Activated T-helper 1 cell treated with Interleukin-2 at 50 U/mL for 16 hours (primary cell): Measurements from ENCODE around the gene TFDP2.
"Not testable (repeated sequence)": the region's sequence is repeated elsewhere in the genome, so short reads cannot be mapped to it uniquely, and the experiment has no call there.

Experiments used
- DNase-seq: peaks from one replicate; pipeline ENCODE4 v3.0.0-alpha.2; 2020; ENCODE audit warnings: low read depth

The TFDP2 gene

GRCh38 chr3:142148792-142149672, at the start of gene TFDP2:
Gene TFDP2 (minus strand): TSS chr3:142149544. CDS start chr3:142101749, 47,795 bp downstream.
- peak; percentile 75 for DNase-seq

- no peak for DNase-seq
These were observed 39.5 kb upstream of the TFDP2 start for GRCh38 chr3:142188846-142189245.

GRCh38 chr3:142180761-142181362, 31.5 kb upstream of the TFDP2 start:
- DNase-seq = no peak

GRCh38 chr3:142175478-142175877, 26.1 kb upstream of the TFDP2 start:
- no peak for DNase-seq

GRCh38 chr3:142174559-142174958, 25.2 kb upstream of the TFDP2 start:
- DNase-seq = no peak

- DNase-seq = no peak
These were observed 19.2 kb upstream of the TFDP2 start for GRCh38 chr3:142168514-142168913.

GRCh38 chr3:142165194-142165593, 15.8 kb upstream of the TFDP2 start:
- DNase-seq = no peak

- DNase-seq = no peak
These were observed 9.9 kb upstream of the TFDP2 start for GRCh38 chr3:142159083-142159740.

- no peak for DNase-seq
These were observed 4.8 kb upstream of the TFDP2 start for GRCh38 chr3:142154186-142154585.

GRCh38 chr3:142152384-142152783, 3.0 kb upstream of the TFDP2 start:
- DNase-seq = no peak

- DNase-seq = no peak
These were observed 2.5 kb upstream of the TFDP2 start for GRCh38 chr3:142151828-142152227.

- no peak for DNase-seq
These were observed 1.9 kb upstream of the TFDP2 start for GRCh38 chr3:142151240-142151639.

- DNase-seq = no peak
These were observed 927 bp upstream of the TFDP2 start for GRCh38 chr3:142150271-142150670.

- DNase-seq = no peak
These were observed 289 bp upstream of the TFDP2 start for GRCh38 chr3:142149673-142149992.

- no peak for DNase-seq
These were observed 1.1 kb downstream of the TFDP2 start for GRCh38 chr3:142148044-142148791.

- DNase-seq = not testable (repeated sequence)
These were observed 4.8 kb downstream of the TFDP2 start for GRCh38 chr3:142144587-142144986.

- DNase-seq = not testable (repeated sequence)
These were observed 8.6 kb downstream of the TFDP2 start for GRCh38 chr3:142140608-142141285.

GRCh38 chr3:142137089-142137488, 12.3 kb downstream of the TFDP2 start:
- not testable (repeated sequence) for DNase-seq

GRCh38 chr3:142134799-142135325, 14.5 kb downstream of the TFDP2 start:
- DNase-seq = no peak

GRCh38 chr3:142129516-142130171, 19.7 kb downstream of the TFDP2 start:
- DNase-seq = no peak
